Measurements from ENCODE around the gene HDAC4. TPM values are rescaled to one million over a fixed set of nuclear protein-coding genes. Genes with fewer than 3 reads are reported as not detected.
"Not testable (repeated sequence)": the region's sequence is repeated elsewhere in the genome, so short reads cannot be mapped to it uniquely, and the experiment has no call there.

HDAC4 gene
- total RNA-seq, 4 donors from 2014 or later: 12.9 to 91.6 (median 39.8) TPM

DNA sequence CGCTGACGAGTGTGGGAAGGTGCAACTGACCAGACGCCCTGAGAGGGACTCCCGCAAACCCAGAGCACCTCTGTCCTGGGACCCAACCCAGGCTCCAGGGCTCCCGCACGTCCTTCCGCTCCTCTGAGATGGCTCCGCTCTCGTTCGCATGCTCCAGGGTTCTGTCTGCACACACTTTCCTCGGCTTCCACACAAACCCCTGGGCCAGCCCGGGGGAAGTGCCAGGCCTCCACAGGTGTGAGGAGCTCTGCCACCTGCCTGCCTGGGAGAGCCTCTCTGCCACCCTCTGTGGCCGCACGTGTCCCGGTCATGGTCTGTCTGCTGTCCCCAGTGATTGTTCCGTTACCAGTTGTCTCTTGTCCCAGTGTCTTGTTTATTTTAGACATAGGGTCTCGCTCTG is 222.9 kb downstream of the HDAC4 start:
- no peak for TF ChIP-seq POLR2A (IDR thresholded peaks at IDR 0.05)
- TF ChIP-seq, protein P1, sequence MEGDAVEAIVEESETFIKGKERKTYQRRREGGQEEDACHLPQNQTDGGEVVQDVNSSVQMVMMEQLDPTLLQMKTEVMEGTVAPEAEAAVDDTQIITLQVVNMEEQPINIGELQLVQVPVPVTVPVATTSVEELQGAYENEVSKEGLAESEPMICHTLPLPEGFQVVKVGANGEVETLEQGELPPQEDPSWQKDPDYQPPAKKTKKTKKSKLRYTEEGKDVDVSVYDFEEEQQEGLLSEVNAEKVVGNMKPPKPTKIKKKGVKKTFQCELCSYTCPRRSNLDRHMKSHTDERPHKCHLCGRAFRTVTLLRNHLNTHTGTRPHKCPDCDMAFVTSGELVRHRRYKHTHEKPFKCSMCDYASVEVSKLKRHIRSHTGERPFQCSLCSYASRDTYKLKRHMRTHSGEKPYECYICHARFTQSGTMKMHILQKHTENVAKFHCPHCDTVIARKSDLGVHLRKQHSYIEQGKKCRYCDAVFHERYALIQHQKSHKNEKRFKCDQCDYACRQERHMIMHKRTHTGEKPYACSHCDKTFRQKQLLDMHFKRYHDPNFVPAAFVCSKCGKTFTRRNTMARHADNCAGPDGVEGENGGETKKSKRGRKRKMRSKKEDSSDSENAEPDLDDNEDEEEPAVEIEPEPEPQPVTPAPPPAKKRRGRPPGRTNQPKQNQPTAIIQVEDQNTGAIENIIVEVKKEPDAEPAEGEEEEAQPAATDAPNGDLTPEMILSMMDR (IDR thresholded peaks at IDR 0.05): no peak
- WGBS, 2 donors: 95 to 96% methylated on average over 17 of the region's 17 CpGs
- intact Hi-C loops (cut with DNase I): no loop called here
- Histone ChIP-seq H3K27me3 (no peaks in the 10 kb centered on the region), H3K4me3 (replicated peaks in 1 of 3) (no peak overlapping the region), H3K27ac (no peak overlapping the region), H3K4me1 (no peaks in the 10 kb centered on the region), H3K9me3 (no peaks in the 10 kb centered on the region), H3K36me3 (peaks cover 0 to 3% of the 10 kb centered on the region in 2 donors)
- peak in 1 of 2 donors; percentile 2 for DNase-seq

GRCh38 chr2:239177325-239177724 is 223.5 kb downstream of the HDAC4 start:
- H3K36me3 ChIP-seq: peaks cover 0 to 3% of the 10 kb centered on the region in 2 donors
- H3K4me3 ChIP-seq (replicated peaks in 1 of 3): no peak overlapping the region
- WGBS, 2 donors: 96 to 97% methylated on average over 11 of the region's 11 CpGs
- H3K27ac ChIP-seq: no peak overlapping the region
- no peaks in the 10 kb centered on the region for H3K27me3 ChIP-seq
- H3K4me1 ChIP-seq: no peaks in the 10 kb centered on the region
- no peak for DNase-seq
- intact Hi-C loops (cut with DNase I): no loop called here
- TF ChIP-seq POLR2A (IDR thresholded peaks at IDR 0.05): no peak
- TF ChIP-seq, protein P1 (IDR thresholded peaks at IDR 0.05): no peak
- H3K9me3 ChIP-seq: no peaks in the 10 kb centered on the region

GRCh38 chr2:239176138-239176803 is 224.5 kb downstream of the HDAC4 start:
- H3K27me3 ChIP-seq; intact Hi-C loops (cut with DNase I); H3K4me3 ChIP-seq (replicated peaks in 1 of 3); H3K36me3 ChIP-seq; H3K27ac ChIP-seq; H3K9me3 ChIP-seq; H3K4me1 ChIP-seq: not testable (repeated sequence)
- peak in 1 of 2 donors; percentile 0 for DNase-seq
- WGBS, 2 donors: 91 to 95% methylated on average over 22 to 23 of the region's 23 CpGs

DNA sequence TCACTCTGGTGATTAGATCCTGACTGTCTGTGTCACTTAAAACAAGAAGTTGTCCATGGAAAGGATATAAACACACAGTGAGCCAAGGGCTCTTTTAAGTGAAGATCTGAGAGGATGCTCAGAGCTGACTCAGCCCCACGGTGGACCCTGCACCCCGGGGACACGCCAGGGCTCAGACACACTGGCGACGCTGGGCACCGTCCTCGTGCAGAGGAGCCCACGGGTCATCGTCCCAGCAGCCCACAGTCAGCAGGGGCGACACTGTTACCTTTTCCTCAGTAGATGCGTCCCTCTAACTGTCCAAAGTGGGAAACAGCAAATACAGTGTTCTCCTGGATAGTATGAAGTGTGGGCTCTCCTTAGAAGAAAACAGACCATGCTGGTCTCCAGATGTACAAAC is 225.6 kb downstream of the HDAC4 start:
- H3K36me3 ChIP-seq: peaks cover 0 to 3% of the 10 kb centered on the region in 2 donors
- H3K27ac ChIP-seq: no peak overlapping the region

GRCh38 chr2:239173301-239173700 is 227.5 kb downstream of the HDAC4 start:
- 95% methylated on average over 1 of the region's 1 CpG for WGBS, 2 donors
- Histone ChIP-seq H3K9me3 (no peaks in the 10 kb centered on the region), H3K27me3 (no peaks in the 10 kb centered on the region), H3K4me3 (replicated peaks in 1 of 3) (no peak overlapping the region), H3K4me1 (no peaks in the 10 kb centered on the region), H3K27ac (no peak overlapping the region), H3K36me3 (peaks cover 0 to 6% of the 10 kb centered on the region in 2 donors)
- no peak for DNase-seq
- TF ChIP-seq, protein P1 (IDR thresholded peaks at IDR 0.05): no peak
- TF ChIP-seq POLR2A (IDR thresholded peaks at IDR 0.05): no peak
- intact Hi-C loops (cut with DNase I): no loop called here

More for the DNA sequence above, 225.6 kb downstream of the HDAC4 start:
- intact Hi-C loops (cut with DNase I): no loop called here
- H3K4me1 ChIP-seq: no peaks in the 10 kb centered on the region
- no peaks in the 10 kb centered on the region for H3K27me3 ChIP-seq
- no peak overlapping the region for H3K4me3 ChIP-seq (replicated peaks in 1 of 3)
- TF ChIP-seq, protein P1 (IDR thresholded peaks at IDR 0.05): no peak
- TF ChIP-seq POLR2A (IDR thresholded peaks at IDR 0.05): no peak
- WGBS, 2 donors: 90 to 96% methylated on average over 5 to 11 of the region's 11 CpGs
- H3K9me3 ChIP-seq: no peaks in the 10 kb centered on the region
- DNase-seq: peak in 1 of 2 donors; percentile 1
